ENCODE measurements around the gene HRH2.

- TF ChIP-seq, protein P1, sequence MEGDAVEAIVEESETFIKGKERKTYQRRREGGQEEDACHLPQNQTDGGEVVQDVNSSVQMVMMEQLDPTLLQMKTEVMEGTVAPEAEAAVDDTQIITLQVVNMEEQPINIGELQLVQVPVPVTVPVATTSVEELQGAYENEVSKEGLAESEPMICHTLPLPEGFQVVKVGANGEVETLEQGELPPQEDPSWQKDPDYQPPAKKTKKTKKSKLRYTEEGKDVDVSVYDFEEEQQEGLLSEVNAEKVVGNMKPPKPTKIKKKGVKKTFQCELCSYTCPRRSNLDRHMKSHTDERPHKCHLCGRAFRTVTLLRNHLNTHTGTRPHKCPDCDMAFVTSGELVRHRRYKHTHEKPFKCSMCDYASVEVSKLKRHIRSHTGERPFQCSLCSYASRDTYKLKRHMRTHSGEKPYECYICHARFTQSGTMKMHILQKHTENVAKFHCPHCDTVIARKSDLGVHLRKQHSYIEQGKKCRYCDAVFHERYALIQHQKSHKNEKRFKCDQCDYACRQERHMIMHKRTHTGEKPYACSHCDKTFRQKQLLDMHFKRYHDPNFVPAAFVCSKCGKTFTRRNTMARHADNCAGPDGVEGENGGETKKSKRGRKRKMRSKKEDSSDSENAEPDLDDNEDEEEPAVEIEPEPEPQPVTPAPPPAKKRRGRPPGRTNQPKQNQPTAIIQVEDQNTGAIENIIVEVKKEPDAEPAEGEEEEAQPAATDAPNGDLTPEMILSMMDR (optimal IDR thresholded peaks at IDR 0.05 in 1 of 3, IDR thresholded peaks at IDR 0.05 in 1 of 3, conservative IDR thresholded peaks at IDR 0.05 in 1 of 3; ENCODE audit: extremely low read depth in 1 of 3, insufficient read depth in 2 of 3, low read length in 3 of 3), result no peak
- no peak for TF ChIP-seq EZH2 (IDR thresholded peaks at IDR 0.05; ENCODE audit: low read length)
Observed at GRCh38 chr5:175656966-175657365, 905 bp upstream of the HRH2 start.
